HG03354 (cell line): ENCODE results near the gene SLC2A9.
"Not testable (repeated sequence)": the region's sequence is repeated elsewhere in the genome, so short reads cannot be mapped to it uniquely, and the experiment has no call there.

ENCODE experiments used
- ATAC-seq: cut with Tn5 transposase; IDR thresholded peaks from one replicate; pipeline ENCODE4 v1.9.1; 2021; ENCODE audit warnings: mild to moderate bottlenecking; ENCODE audit not compliant: unreplicated experiment, poor library complexity, severe bottlenecking

Gene SLC2A9

GRCh38 chr4:9904976-9905587 lies 116.2 kb downstream of the SLC2A9 start:
- ATAC-seq = no peak

DNA sequence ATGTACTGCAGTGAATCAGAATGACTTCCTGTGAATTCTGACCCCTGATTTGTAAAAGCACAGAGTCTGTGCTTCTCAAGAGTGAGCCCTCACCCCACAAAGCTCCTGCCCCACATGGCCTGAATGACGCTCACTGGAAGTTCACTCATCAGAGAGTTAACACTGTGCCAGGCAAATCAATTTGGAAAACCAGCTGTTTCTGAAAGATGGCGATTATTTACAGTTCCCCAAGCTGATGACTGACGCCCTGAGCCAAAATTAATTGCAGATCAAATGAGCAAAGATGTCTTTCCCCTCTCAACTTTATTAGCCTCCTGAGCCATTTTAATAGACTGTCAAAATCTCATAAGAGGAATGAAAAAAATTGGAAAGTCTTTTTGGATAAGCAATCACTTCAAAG lies 118.0 kb downstream of the SLC2A9 start:
- no peak for ATAC-seq

DNA sequence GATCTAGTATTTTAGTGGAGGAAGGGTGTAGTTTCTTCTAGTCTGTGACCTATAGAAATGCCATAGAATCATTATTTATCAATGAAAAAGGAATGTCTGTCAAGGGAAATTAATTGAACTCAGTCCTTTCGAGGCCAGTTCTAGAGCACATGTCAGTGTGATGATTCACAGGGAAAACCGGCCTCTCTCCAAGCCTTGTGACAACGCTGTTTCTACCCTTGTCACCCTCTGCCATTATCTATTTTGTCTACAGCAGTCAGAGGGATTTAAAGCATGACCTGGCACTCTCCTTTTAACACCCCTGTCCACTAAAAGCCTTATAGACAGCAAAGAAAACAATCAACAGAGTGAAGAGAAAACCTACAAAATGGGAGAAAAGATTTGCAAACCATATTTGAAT lies 120.0 kb downstream of the SLC2A9 start:
- ATAC-seq = no peak

DNA sequence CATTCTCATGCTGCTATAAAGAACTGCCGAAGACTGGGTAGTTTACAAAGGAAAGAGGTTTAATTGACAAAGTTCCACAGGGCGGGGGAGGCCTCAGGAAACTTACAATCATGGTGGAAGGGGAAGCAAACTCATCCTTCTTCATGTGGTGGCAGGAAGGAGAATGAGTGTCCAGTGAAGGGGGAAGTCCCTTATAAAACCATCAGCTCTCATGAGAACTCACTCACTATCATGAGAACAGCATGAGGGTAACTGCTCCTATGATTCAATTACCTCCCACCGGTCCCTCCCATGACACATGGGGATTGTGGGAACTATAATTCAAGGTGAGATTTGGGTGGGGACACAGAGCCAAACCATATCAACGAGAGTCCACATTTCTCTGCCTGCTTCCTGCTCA lies 120.7 kb downstream of the SLC2A9 start:
- not testable (repeated sequence) for ATAC-seq

- no peak for ATAC-seq
These were observed 121.8 kb downstream of the SLC2A9 start for GRCh38 chr4:9899306-9900055.

DNA sequence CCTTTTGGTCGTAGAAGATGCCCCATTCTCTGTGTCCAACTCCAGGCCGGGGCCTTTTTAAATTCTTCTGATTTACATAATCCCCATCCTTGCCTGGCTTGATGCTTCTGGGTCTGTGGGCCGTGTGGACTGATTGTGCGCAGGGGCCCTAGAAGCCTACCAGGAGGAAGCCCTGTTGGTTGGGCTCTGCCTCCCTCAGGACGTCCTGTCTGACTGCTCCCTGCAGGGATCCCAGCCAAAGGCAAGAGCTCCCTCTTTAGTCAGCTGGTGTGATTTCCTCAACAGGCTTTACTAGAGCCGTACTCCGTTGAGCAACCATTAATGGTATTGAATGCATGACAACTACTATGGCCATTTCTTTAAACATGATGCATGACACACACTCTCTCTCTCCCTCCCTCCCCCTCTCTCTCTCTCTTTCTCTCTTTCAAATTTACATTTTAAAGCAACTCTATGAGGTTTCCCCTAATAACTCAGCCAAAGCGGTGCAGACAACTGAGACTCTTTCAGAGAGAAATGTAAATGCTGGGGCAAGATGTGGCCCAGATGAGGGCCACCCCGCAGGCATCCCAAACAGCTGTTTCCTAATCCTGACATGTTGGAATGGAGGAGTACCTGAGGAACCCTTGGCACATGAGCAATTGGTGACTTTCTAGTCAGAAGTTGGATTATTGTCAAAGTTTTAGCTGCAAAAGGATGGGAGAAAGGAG lies 122.5 kb downstream of the SLC2A9 start:
- ATAC-seq = no peak

DNA sequence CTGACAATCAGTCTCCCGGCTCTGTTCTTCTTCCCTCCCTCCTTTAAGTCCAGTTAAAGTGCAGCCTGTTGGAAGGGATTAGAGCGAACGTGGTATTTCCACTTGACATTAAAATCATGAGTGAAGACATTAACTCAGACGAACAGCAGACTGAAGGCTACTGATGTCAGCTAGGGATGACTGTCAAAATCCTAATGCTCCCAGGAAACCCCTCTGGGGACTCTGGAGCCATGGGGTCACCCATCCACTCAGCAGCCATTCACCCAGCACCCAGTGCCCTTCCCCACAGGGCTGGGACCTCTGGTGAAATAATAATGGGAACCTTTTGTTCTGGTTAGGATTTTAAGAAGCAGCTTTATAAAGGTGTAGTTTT lies 126.0 kb downstream of the SLC2A9 start:
- ATAC-seq = no peak

- ATAC-seq = no peak
These were observed 126.5 kb downstream of the SLC2A9 start for GRCh38 chr4:9894644-9895332.

DNA sequence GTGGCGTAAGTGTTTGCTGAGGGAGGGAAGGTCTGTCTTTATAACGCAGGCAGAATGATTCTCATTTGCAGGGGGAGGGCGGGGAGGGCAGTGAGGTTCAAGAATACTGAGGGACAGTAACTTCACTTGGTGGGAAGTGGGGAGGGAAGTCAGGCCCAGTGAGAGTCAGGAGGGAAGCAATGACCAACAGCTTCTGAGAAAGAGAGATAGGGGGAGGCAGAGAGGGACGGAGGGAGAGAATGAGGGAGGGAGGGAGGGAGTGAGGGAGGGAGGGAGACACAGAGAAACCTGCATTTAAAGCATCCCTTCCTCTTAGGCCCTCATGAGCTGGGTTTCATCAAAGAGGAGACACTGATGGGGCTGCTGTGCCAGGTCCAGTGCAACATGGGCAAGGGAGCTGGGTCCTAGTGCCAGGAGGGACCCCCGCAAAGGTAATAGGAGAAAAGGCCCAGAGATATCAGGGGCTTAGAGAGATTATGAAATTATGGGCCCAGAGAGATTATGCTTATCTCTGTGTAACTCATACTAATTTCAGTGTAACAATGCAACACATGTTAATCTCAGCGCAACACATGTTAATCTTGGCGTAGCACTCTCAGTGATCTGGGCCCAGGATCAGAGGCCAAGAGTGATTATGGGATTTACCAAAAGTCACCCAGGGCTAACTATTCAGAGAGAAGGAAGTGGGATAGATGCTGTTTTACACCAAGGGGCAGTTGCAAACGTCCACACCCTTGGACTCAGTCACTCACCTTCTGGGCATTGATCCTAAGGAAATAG lies 127.8 kb downstream of the SLC2A9 start:
- no peak for ATAC-seq

GRCh38 chr4:9891740-9892139 lies 129.6 kb downstream of the SLC2A9 start:
- no peak for ATAC-seq

GRCh38 chr4:9891056-9891455 lies 130.2 kb downstream of the SLC2A9 start:
- ATAC-seq = no peak

DNA sequence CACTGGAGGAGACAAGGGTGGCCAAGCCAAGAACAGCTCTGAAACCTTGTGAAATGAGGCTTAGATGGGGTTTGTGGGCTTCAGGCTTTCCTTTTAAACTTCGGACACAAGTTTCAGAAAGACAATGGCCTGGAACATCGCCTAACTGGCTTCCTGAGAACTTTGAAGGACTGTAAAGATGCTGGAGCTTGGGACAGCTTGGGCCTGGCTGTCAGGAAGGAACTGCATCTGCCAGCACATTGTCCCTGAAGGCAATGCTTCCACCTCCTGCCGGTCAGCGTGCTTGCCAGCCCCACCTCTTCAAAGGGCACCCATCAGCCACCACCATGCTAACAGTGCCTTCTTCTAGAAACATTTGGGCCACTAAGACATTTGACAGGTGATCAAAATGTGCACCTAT lies 132.0 kb downstream of the SLC2A9 start:
- ATAC-seq = no peak

DNA sequence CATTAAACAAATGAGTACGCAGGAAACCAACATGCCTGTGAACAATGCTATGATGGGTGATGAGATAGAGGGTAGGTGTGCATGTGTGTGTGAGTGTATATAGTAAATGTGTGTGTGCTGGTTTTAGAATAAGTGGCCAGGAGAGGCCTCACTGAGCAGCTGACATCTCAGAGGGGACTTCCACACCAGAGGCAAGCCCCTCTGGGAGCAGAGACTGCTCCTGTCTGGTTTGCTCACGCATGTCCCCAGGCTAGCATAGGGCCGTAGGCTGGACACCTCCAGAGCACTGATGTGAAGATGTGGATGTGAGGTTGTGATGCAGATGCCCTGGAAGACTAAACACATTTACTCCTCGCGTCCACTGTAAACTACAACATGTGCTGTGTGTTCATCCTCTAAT lies 135.3 kb downstream of the SLC2A9 start:
- ATAC-seq = no peak

- ATAC-seq = no peak
These were observed 140.7 kb downstream of the SLC2A9 start for GRCh38 chr4:9880406-9881197.

DNA sequence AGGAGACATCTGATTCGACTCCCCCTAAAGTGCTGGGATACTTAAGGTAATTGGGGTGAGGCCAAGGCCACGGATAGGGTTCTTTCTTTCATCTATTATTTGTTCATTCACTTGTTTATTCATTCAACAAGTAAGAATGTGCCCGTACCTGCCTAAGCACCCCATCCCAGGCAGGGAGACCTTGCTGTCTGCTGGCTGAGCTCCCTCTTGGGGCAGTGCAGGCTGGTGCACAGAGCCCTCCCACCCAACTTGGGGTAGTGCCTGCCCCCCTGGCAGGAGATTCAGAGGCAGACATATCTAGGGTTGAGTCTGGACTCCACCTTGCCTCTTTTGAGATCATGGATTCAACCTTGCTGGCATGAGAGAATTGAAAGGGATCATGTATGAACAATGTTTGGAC lies 144.2 kb downstream of the SLC2A9 start:
- no peak for ATAC-seq

GRCh38 chr4:9875516-9875915 lies 145.8 kb downstream of the SLC2A9 start:
- ATAC-seq = no peak

DNA sequence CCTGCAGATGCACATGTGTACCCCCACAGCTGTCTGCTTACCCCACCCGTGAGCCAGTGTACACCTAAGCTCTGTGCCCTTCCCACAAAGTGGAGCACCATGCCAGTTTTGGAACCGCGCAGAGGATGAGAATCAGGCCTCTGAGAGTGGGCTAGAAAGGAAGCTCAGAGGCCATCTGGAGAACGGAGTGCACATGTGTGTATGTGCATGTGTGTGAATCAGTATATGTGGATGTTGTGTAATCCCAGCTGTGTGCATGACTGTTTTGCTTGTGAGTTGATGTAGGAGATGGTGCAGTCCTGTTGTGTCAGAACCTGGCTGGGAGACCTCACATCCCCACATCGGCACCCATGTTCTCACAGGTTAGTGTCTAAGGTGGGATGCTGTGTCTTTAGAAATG lies 146.9 kb downstream of the SLC2A9 start:
- ATAC-seq = no peak

DNA sequence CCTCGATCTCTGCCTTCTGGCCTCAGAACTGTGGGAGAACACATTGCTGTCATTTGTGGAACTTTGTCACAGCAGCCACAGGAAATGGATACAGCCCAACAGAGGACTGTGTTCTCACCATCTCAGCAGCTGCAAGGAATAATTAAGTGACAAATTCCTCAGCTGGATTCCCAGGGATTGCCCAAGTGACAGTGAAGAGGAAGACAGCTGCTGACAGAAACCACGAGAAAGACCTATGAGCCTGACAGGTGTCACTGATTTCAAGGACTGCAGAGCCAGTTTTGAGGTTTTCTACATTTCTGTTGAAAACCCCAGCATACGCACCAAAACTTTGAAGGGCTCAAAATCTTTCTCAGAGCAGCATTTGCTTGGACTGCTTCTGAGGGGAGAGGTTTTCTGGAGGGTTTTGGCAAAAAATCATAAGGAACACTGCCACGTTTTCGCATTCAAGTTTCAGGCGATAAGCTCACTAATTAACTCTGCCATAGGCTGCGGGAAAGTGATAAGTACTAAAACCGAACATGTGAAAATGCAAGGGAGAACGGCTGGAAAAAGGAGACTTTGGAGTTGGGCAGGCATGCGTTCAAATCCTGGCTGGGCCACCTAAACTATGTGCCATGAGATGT lies 151.0 kb downstream of the SLC2A9 start:
- no peak for ATAC-seq
